Stimulated activated CD8-positive, alpha-beta memory T cell treated with anti-CD3 and anti-CD28 coated beads, Interleukin-12 subunit alpha, Interleukin-12 subunit beta, amount 100 ng/mL, for 24 hours (primary cell): Measurements from ENCODE around the gene CDC6.
"Not testable (repeated sequence)": the region's sequence is repeated elsewhere in the genome, so short reads cannot be mapped to it uniquely, and the experiment has no call there.

Experiments used
- DNase-seq: peaks from one replicate; pipeline ENCODE4 v3.0.0-alpha.2; 2020; ENCODE audit errors: extremely low read depth

Gene CDC6

DNA sequence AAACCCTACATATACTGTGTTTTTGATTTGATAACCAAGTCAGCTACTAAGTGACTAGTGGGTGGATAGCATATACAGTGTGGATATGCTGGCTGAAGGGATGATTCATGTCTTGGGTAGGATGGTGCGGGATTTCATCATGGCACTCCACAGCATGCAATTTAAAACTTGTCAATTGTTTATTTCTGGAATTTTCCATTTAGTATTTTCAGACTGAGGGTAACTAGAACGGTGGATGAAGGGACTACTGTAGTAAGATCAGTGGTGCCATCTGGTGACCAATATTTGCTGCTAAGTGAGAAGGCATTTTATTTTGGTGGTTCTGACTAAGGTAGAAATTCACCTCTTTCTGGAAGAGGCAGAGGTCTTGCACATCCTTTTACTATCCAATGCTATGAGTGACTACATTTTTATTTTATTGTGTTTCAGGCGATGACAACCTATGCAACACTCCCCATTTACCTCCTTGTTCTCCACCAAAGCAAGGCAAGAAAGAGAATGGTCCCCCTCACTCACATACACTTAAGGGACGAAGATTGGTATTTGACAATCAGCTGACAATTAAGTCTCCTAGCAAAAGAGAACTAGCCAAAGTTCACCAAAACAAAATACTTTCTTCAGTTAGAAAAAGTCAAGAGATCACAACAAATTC is 3.1 kb downstream of the CDC6 start:
- DNase-seq = no peak

DNA sequence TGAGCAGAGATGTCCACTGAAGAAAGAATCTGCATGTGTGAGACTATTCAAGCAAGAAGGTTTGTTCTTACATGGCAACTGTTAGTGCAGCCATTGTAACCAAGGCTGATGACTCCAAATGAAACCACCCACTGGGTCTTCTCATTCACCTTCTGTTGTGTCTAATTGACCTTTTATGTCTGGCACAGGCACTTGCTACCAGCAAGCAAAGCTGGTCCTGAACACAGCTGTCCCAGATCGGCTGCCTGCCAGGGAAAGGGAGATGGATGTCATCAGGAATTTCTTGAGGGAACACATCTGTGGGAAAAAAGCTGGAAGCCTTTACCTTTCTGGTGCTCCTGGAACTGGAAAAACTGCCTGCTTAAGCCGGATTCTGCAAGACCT is 3.6 kb downstream of the CDC6 start:
- DNase-seq = no peak

DNA sequence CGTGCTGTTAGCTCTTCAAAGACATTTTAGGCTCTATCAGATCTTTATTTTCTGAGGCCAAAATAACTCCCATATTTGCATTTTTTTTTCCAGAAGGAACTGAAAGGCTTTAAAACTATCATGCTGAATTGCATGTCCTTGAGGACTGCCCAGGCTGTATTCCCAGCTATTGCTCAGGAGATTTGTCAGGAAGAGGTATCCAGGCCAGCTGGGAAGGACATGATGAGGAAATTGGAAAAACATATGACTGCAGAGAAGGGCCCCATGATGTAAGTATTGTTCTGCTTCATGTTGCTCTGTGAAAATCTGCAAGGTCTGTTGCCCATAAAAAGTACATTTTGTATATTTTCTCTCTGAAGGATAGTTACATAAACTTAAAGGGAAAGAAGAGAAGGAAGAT is 5.7 kb downstream of the CDC6 start:
- DNase-seq = no peak

- DNase-seq = no peak
Observed at GRCh38 chr17:40295488-40296436, 8.1 kb downstream of the CDC6 start.

DNA sequence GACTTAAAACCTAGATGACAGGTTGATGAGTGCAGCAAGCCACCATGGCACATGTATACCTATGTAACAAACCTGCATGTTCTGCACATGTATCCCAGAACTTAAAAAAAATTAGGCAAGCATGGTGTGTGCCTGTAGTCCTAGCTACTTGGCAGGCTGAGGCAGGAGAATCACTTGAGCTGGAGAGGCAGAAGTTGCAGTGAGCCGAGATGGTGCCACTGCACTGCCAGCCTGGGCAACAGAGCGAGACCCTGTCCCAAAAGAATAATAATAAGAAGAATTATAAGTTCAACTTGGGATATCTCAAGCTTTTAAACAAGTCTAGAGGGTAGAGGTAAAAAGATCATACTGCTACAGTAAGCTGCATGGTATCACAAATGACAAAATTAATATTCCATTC is 9.8 kb downstream of the CDC6 start:
- DNase-seq = no peak

DNA sequence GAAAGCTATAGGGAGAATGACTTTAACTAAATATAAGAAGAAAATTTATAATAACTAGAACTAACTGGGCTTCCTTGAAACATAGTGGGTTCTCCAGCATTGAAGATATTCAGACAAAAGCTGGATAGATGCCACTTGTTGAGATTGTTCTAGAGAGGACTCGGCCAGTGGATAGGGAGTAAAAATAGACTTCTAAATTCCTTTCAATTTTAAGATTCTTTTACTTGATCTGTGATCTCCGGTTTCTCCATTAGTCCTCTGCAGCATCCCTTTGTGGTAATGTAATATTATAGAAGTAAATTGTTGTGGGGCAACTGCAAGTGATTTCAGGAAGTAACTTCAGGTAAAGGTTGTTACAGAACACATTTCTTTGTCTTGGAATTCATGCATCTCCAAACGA is 11.0 kb downstream of the CDC6 start:
- no peak for DNase-seq

DNA sequence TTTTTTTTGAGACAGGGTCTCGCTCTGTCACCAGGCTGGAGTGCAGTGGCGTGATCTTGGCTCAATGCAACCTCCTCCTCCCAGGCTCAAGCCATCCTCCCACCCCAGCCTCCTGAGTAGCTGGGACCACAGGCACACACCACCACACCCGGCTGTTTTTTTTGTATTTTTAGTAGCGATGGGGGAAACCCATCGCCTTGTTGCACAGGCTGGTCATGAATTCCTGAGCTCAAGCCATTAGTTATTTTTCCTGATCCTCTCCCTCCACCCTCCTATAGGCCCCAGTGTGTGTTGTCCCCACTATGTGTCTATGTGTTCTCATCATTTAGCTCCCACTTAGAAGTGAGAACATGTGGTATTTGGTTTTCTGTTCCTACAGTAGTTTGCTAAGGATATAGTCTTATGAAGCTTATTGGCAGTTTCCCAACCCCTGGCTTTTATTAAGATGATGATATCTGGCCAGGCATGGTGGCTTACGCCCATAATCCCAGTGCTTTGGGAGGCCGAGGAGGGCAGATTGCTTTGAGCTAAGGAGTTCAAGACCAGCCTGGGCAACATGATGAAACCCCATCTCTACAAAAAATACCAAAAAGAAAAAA is 11.6 kb downstream of the CDC6 start:
- not testable (repeated sequence) for DNase-seq

- no peak for DNase-seq
Observed at GRCh38 chr17:40301315-40301714, 13.6 kb downstream of the CDC6 start.

- DNase-seq = no peak
Observed at GRCh38 chr17:40303009-40303657, 15.5 kb downstream of the CDC6 start.

GRCh38 chr17:40303708-40304551 is 16.3 kb downstream of the CDC6 start:
- DNase-seq = no peak

DNA sequence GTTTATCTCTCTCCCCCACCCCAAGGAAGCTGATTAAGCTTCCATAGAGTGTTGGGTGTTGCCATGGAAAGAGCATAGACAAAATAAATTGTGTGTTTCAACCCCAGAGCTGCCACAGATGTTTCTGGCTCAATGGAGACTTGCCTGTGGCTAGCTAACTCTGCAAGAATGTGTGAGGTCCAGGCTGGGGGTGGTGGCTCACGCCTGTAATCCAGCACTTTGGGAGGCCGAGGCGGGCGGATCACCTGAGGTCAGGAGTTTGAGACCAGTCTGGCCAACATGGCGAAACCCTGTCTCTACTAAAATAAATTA is 16.8 kb downstream of the CDC6 start:
- DNase-seq = not testable (repeated sequence)

GRCh38 chr17:40304866-40305265 is 17.2 kb downstream of the CDC6 start:
- not testable (repeated sequence) for DNase-seq

DNA sequence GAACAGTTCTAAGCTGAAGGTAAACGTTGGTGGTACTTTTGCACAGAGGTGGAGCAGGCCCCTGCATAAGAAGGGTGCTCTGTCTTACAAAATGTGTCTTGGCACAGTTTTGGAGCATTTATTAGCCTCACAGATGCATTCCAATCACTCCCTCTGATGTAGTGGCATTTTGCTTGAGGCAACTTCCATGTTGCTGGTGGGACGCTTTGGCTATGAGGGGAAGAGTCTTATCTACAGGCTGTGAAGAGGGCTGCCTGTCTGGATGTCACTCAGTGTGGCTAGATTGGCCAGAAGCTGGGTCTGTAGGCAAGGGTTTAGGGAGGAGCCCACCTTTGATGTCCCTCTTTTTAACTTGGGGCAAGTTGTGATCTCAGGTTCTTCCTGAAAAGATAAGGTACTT is 18.7 kb downstream of the CDC6 start:
- no peak for DNase-seq

DNA sequence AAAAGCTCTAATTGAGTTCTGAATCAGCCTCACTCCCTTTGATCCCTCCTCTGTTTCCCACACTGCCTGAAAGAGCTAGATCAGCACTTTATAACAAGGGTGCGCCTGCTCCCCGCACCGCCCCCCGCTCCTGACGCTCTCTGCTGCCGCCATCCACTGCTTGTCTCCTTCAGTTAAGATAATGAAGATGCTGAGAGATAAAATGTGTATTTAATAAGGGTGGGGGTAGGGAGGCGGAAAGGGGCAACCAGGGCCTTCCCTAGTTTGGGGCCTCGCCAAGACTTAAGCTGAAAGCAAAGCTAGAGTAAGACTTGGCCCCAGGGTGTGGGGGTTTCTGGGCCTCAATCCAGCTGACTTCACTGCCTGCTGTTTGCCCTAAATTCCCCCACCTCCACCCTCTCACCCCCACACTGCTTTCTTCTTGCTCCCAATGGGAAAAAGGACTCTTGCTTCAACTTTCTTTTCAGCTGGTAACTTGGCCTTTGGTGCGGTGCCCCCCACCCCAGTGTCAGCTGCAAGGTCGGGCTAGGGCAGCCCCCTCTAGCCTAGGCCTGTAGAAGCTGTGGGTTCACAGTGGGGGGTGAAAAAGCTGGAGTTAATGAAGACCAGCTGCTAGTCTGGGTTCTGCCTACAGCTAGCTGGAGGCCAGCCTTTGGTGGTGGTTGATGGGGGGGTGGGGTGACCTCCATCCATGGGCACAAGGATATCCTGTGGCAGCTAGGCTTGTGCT is 19.5 kb downstream of the CDC6 start:
- DNase-seq = no peak

GRCh38 chr17:40307740-40308239 is 20.1 kb downstream of the CDC6 start:
- no peak for DNase-seq

GRCh38 chr17:40309031-40309948 is 21.6 kb downstream of the CDC6 start, which contains the start of gene RARA:
TSS of gene RARA (plus strand) at chr17:40309180. CDS start at chr17:40331219, 22,039 bp downstream.
- no peak for DNase-seq

DNA sequence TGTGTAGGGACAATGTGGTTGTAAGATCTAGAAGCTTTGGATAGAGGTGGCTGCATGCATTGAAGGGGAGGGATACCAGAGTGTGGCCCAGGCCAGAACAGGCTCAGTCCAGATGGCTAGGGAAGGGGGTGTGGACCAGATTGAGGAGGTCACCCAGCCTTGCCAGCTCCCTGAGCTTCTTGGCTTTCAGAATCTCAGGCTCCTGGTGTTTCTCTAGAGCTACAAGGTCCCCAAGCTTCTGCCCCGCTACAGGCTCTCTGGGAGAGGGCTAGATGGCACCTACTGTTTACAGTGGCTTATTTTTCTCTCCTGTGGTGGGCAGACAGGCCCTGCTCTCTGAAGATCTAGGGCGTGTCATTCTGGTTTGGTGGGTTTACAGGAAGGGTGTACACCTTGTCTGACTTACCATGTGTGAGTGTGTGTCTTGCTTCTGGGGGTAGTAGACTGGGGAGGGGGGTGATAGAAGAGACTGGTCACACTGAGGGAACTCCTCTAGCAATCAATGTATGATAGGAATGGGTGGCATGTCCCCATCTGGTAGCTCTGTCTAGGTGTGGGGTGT is 22.4 kb downstream of the CDC6 start:
- no peak for DNase-seq

DNA sequence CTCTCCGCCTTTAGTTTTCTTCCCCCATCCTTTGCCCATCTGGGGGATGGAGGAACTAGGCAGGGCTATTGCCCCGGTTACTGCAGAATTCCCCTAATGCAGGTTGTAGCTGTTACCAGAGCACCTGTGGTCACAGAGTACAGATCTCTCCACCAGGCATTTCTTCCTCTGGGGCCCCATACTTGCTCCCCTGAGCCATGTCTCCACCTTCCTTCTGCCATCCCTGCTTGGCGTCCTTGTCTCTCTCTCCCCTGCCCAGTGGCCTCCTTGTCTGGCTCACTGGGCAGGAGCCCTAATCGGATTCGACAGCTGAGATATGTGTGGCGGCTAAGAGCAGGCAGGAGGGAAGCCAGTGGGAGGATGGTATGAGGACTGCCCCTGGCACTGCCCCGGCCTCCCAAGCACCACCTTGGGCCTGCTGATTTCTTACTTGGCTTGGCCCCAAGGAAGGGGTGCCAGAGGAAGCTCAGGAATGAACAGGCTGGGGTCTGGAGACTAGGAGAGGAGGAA is 23.3 kb downstream of the CDC6 start:
- no peak for DNase-seq

GRCh38 chr17:40311575-40311974 is 23.9 kb downstream of the CDC6 start:
- DNase-seq = no peak
